Fibroblast of pulmonary artery (primary cell): Measurements from ENCODE around the gene MRFAP1L1.
A peak's percentile ranks its signal among the peaks of the same experiment; 100 is the strongest.

ENCODE experiments used
- DNase-seq: peaks from one replicate; pipeline ENCODE4 v3.0.0-alpha.2; 2010; ENCODE audit warnings: low read depth
- H3K4me3 ChIP-seq: replicated peaks from 2 replicates; pipeline ENCODE4 v1.5.1; 2011; ENCODE audit warnings: low read depth, mild to moderate bottlenecking, control low read depth, low read length, moderate library complexity
- CTCF ChIP-seq: IDR thresholded peaks from 2 replicates; pipeline ENCODE4 v1.5.1; 2011; ENCODE audit warnings: mild to moderate bottlenecking, control low read depth, low read length, inconsistent platforms; ENCODE audit errors: missing control alignments

MRFAP1L1 gene

GRCh38 chr4:6733358-6734164 is 23.9 kb upstream of the MRFAP1L1 start:
- TF ChIP-seq CTCF: no peak
- H3K4me3 ChIP-seq: no peak overlapping the region
- DNase-seq: no peak

- DNase-seq: peak; percentile 93
- no peak overlapping the region for H3K4me3 ChIP-seq
- TF ChIP-seq CTCF: no peak
Measured at GRCh38 chr4:6732441-6733357, 23.0 kb upstream of the MRFAP1L1 start.

- no peak overlapping the region for H3K4me3 ChIP-seq
- TF ChIP-seq CTCF: no peak
- DNase-seq: no peak
Measured at GRCh38 chr4:6731780-6732179, 22.1 kb upstream of the MRFAP1L1 start.

GRCh38 chr4:6731318-6731675 is 21.6 kb upstream of the MRFAP1L1 start:
- no peak for DNase-seq
- no peak overlapping the region for H3K4me3 ChIP-seq
- no peak for TF ChIP-seq CTCF

GRCh38 chr4:6730603-6731317 is 21.1 kb upstream of the MRFAP1L1 start:
- no peak for DNase-seq
- H3K4me3 ChIP-seq: no peak overlapping the region
- no peak for TF ChIP-seq CTCF

GRCh38 chr4:6728320-6729029 is 18.8 kb upstream of the MRFAP1L1 start:
- TF ChIP-seq CTCF: no peak
- no peak for DNase-seq
- no peak overlapping the region for H3K4me3 ChIP-seq
